Activated naive CD4-positive, alpha-beta T cell (primary cell): Measurements from ENCODE around the gene HBZ.
"Not testable (repeated sequence)": the region's sequence is repeated elsewhere in the genome, so short reads cannot be mapped to it uniquely, and the experiment has no call there.

Experiments used
- DNase-seq, 4 experiments: peaks; one replicate each; lab custom pipeline; 2025; lab: John Stamatoyannopoulos, UW

Gene HBZ

DNA sequence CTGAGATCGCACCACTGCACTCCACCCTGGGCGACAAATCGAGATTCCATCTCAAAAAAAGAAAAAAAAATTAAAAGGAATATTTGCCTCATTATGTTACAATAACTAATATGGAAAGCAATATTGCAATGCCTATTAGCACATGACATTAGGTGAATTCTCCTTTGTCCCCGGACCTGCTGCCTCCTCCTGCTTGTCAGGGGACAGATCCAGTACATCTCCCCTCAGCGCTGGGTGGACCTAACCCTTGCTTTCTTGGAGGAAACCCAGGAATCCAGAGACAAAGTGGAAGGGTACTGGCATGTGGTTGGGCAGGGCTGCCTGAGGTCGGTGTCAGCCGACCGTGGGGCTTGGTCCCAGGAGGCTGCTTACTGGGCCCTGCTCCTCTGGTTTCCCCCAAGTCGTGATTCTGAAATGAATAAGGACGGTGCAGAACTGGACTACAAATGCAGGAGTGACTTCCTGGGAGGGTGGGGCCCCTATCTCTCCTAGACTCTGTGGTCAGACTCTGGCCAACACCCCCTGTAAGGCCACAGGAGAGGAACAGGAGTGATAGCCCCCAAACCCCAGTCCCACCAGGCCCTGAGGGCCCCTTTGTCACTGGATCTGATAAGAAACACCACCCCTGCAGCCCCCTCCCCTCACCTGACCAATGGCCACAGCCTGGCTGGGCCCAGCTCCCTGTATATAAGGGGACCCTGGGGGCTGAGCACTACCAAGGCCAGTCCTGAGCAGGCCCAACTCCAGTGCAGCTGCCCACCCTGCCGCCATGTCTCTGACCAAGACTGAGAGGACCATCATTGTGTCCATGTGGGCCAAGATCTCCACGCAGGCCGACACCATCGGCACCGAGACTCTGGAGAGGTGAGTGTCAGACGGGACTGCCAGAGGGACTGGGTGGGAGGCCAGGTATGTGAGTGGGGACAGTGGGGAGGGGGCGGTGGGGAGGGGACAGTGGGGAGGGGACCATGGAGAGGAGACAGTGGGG is at the start of gene HBZ:
TSS of gene HBZ (plus strand) at position 504 of the 988 bp plus-strand sequence. CDS start at position 770, 266 bp downstream.
- DNase-seq, result no peak

DNA sequence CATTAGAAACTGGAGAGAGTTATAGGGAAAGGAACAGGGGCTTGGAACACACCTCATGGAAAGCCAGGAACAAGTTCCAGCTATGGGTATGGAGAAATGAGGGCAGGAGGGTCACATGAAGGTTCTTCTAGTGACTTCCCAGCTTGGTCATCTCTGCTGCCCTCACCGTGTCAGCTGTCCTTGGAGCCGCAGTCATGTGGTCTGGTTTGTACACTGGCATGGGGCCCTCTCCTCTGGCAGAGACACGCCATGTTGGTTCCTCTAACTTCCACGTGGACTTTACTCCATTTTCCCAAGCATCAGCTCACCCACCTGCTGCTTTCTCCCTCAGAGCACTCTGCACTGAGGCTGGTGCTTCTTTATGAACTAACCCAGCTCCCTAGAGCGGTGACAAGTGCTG is 48.1 kb upstream of the HBZ start:
- DNase-seq, result no peak

DNA sequence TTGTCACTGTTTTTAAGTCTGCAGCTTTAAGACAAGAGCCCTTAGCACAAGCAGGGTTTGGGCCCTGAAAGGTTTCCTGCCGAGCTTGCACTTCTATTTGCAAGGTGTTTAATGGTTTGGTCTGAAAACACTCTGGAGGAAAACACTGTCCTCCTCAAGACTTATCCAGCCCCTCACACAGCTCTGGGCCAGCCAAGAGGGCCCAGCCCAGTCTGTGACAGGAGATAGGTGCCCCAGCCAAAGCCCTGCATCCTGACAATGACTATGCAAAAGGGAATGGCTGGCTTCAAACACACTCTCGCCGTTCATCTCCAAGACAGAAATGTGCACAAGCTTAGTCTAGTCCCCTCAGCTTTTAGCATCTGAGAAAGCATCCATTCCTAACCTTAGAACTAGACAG is 47.5 kb upstream of the HBZ start:
- DNase-seq, result no peak

DNA sequence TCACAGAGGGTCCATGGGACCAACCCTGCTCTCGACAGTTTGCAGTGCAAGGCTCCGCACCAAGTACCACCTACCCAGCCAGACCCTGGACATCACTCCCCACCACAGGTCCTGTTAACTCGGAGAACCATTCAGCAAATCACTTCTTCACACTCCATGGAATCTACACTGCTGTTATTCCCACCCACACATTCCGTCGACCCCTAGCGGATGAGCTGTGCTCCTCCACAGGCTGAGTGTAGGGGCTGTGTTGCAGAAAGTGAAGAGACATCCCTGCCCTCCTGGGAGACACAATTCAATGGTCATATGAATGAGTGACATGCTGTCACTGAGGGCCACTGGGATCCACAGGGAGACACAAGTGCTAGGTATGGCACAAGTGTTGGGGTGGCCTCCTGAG is 46.9 kb upstream of the HBZ start:
- no peak for DNase-seq

DNA sequence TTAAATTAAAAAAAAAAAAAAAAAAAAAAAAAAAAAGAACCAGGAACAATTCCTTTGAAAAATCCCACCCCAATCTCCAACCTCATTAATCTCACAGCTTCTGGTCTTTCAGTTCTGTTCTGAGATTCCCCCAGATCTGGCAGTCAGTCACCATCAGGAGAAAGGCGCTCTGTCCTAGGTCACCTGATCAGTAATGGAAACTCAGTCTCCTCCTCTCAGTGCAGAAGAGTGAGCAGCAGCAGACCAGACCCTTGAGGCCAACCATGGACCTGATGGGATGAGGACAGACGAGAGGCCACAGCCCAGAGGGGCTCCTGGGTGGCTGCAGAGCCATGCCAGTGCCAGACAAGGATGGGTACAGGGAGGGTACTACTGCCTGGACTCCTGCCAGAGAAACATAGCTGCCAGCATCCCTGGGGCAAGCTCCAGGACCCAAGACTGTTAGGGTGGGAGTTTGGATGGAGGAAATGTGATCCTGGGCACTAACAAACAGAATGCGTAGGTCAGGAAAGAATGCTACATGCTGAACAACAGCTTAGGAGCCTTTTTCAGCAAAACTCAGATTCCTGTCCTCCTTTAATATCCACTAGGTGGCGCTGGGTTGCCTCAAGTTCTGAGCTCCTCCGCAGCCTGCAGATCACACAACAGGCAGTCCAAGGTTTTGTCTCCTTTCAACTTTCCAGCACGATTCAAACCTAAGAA is 45.7 kb upstream of the HBZ start:
- DNase-seq, result peak in 2 of 4 experiments; percentile 16 to 26

DNA sequence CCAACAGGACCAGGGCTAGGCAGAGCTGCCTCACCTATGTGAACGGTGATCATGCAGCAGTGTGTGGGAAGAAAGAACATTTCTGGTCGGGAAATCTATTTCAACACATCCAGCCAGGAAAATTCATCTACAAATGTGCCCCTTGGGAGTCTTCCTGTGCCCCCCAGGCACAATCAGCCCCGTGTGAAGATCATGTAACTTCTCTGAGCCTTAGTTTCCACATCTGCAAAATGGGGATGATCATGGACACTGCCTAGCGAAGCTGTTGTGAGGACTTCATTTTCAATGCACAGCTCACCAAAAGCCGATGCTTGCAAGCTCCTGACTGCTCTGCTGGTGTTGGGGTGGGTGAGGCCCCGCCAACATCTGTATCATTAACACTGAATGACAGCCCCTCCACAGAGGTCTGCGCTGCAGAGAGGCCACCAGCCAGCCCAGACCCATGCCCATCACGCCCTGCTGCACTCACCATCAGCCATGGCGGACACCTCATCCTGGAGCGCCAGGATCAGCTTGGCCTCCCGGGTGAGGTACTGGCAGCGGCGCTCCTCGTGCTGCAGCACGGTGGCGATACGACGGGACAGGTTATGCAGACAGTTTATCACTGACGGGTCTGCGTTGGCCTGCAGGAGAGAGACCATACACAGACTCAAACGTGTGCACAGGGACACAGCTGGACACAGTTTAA is 40.1 kb upstream of the HBZ start:
- DNase-seq, result no peak

DNA sequence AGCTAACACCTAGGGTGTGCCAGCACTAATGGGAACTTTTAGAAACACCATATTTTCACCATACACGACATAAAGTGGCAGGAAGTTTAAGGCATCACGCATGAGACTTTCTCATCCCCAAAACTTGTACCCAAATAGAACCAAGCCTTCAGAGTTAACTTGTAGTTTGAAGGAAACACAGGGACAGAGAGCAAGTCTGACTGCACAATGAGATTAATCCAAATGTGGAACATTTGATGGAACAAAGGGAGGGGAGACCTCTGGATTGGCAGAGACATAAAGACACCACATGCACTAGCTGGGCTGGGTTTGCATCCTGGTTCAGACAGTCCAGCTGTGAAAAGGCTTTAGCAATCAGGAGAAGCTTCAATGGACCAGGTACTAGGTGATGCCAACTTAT is 38.1 kb upstream of the HBZ start:
- DNase-seq, result no peak

DNA sequence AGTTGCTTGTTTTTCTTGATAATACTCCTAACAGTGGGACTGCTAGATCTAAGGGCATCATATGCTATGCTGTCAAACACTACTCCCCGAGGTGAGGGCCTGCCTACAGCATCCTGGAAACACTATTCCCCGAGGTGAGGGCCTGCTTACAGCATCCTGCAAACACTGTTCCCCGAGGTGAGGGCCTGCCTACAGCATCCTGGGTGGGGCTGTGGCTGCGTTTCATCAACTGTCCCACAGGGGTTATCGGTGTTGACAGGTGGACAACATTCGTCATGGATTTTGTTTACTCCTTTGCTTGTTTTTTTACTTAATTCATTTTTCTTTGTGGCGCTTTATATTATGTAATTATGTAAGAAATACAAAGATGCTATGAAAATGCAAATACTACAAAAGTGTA is 36.4 kb upstream of the HBZ start:
- DNase-seq, result no peak

DNA sequence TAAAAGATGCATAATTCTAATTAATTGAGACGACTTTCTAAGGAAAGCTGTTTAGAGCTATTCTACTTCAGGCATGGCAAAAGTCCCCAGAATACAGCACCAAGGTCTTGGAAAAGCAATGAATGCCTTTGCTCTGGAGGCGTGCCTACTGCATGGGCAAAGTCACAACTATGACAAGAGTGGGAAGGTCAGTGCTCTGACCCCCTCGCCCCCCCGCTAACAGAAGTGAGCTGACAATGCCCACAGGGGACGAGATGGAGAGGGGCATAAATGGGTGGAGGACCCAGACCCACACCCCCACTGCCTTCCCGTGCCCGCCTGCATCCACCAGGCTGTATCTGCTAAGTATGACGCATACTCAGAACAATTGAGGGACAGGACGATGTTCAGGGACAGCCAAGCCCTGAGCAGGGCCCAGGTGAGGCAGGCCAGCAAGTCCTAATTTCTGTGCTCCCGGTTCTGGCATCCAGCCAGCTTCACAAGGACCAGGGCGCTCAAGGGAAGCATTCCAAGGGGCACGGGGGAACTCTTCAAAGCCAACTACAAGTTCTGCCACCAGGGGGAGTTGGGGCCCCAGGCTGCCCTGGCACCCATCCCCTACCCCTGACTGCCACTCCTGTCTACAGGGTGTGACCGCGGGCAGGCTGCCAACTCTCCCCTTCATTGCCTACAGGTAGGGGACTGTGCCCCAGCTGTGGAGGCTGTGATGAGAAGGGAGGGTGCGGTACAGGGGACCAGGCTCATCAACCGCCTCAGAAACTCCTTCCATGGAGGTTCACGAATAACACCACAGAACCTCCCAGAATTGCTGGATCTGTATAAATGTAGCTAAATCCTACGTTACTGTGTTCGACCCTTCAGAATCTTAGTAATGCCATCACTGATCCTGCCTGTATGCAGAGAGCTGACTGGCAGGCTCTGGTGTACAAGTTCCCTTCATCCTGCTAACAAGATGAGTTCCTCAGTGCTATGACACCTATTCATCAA is 34.8 kb upstream of the HBZ start:
- DNase-seq, result peak; percentile 18 to 63 (median 40)

DNA sequence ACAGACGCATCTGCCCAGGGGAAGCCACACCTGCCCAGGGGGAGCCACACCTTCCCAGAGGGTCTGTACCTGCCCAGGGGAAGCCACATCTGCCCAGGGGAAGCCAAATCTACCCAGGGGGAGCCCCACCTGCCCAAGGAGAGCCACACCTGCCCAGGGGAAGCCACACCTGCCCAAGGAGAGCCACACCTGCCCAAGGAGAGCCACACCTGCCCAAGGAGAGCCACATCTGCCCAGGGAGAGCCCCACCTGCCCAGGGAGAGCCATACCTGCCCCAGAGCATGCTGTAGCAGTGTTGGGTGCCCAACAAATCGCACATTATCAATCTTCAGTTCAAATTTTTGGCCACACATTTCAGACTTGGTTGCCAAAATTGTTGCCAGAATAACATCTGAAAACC is 33.6 kb upstream of the HBZ start:
- no peak for DNase-seq

DNA sequence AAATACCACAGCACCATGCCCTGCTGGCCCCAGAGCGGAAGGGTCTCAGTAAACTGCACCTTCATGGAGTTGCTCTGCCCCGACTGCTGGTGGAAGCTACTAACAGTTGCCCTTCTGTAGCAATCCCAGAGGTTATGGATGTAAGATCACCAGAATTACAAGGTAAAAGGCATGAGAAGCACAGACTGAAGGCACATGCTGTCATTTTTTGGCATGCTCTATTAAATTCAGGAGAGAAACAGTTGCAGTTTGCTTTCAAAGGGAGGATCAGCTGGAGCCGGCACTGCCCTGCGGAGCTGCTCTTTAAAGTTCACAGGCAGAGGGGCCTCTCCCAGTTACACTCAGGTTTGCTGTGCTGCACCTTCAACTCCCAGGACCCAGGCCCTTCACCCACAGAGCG is 33.1 kb upstream of the HBZ start:
- DNase-seq, result no peak

DNA sequence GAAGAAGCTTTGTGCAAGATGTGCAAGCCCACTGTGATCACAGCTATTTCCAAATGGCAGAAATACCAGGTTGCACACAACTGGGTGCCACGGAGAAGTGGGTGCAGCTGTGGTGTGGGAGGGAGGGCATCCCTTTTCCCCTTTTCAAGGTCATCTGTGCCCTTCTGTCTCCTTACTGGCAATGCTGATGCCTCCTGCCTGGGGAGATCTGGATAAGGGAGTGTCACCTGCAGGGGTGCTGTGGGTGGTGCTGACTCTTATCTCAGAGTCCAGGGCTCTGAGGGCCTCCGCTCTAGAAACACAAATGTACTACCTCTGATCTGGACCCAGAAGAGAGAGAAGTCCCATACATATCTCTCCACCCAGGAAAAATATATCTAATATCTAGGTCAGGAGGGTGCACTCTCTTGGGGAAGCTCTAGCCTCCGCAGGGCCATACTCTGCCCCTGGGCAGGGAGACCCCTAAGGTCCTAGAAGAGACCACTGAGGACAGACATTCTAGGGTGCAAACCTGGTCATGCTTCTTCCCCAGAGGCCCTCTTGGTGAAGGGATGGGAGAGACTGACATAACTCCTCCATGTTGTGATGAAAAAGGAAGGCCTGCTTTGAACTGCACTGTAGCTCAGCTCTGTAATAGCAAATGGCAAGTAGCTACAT is 32.5 kb upstream of the HBZ start:
- no peak for DNase-seq

DNA sequence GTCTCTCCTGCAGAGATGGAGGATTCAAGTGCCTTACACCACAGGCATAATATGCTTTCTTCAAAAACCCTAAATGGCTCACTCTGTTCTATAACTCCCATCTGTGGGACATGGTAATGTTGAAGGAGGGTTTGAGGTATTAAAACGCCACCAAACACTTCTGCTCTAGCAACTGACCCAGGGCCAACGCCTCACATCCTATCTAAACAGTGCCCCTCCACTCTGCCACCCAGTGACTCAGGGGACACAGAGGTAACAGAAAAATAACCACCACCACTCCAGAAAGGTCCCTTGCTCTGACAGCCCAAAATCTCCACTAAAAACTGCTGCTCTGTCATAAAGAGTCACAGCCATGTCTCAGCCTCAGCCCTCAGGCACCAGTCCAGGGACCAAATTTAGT is 31.7 kb upstream of the HBZ start:
- no peak for DNase-seq

DNA sequence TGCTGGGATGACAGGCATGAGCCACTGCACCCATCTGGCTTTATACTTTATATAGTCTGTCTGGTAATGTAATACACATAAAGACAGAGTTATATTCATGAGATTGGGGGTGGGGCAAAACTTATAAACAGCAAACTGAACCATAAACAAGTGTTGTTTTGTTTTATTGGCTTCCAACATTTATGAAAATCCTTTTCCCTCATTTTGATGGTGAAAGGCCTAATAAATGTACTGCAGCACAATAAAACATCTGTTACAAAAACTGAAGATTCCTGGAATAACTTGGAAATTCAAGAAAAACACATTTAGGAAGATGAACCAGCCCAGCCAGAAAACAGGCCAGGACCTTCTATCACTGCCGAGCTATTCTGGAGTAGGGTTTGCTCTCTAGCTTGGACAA is 30.1 kb upstream of the HBZ start:
- no peak for DNase-seq

DNA sequence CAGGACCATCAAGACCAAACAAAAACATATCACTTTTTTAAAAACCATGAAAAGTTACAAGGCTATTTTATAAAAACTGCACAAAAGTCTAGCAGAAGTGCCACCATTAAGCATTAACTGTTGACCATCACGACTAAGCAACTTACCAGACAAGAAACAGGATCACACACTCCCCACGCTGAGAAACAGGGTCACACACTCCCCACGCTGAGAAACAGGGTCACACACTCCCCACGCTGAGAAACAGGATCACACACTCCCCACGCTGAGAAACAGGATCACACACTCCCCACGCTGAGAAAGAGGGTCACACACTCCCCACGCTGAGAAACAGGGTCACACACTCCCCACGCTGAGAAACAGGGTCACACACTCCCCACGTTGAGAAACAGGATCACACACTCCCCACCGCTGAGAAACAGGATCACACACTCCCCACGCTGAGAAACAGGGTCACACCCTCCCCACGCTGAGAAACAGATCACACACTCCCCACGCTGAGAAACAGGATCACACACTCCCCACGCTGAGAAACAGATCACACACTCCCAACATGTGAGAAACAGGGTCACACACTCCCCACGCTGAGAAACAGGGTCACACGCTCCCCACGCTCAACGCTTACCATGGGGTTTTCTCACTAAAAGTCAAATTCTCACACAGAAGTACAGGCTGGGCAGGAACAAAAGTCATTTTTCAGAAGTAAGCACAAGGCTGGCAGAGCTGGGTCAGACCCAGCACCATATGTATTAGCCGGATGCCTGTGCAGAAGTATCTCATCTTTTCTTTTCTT is 28.7 kb upstream of the HBZ start:
- DNase-seq, result not testable (repeated sequence)

DNA sequence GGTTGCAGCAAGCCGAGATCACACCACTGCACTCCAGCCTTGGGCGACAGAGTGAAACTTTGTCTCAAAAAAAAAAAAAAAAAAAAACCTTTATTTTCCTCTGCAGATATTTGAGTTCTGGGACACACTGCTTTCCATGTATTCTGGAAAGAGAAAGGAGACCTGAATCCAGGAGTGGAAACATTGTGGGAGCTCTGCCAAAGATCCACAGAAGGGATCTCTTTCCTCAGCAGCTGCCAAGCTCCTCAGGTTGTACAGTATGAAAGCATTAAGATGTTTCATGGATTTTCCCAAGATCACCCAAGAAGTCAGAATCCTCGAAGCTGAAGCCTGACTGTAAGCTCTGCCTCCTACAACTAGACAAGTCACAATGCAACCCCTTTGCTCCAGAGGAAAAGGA is 27.4 kb upstream of the HBZ start:
- no peak for DNase-seq

DNA sequence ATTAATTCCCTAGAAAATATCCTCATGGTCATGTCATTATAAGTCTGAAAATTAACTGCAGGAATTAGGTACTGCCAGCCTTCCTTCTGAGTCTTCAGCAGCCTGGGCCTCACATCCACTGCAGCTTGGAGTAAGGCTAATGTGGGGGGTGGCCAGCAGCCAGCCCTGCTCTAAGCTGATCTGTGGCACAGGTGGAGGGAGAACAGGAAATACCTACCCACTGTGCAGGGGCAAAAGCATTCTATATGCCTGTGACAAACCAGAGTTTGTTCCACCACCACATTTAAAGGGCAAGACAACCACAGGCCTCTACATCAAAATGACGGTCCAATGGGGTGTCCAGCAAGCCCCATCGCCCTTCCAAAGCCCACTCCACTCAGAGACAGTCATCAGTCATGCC is 23.4 kb upstream of the HBZ start:
- DNase-seq, result no peak

DNA sequence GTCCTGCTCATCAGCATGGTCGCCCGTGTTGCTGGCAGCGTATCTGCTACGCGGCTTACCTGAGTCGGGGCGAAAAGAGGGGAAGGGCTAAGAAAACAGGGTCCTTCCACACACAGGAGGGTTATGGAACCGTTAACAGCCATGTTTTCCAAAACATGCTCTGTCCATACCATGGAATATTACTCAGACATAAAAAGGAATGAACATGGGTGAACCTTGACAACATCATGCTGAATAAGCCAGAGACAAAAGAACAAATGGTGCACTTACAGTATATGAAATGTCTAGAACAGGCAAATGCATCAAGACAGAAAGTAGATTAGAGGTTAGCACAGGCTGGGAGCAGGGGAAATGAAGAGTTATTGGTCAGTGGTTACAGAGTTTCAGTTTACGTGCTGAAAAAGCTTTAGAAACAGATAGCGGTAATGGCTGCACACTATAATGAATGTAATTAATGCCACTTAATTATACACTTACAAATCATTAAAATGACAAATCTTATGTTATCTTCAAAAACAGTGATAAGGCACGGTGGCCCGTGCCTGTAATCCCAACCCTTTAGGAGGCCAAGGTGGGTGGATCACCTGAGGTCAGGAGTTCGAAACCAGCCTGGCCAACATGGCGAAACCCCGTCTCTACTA is 21.8 kb upstream of the HBZ start:
- DNase-seq, result no peak

DNA sequence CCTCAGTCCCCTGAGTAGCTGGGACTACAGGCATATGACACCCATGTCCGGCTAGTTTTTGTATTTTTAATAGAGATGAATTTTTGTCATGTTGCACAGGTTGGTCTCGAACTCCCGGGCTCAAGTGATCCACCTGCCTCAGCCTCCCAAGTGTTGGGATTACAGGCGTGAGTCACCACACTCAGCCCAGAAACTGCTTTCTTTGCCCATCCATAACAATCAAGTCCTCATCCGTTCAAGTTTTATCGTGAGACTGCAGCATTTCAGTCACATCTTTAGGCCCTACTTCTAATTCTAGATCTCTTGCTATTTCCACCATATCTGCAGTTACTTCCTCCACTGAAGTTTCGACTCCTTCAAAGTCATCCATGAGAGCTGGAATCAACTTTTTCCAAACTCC is 20.3 kb upstream of the HBZ start:
- DNase-seq, result no peak

DNA sequence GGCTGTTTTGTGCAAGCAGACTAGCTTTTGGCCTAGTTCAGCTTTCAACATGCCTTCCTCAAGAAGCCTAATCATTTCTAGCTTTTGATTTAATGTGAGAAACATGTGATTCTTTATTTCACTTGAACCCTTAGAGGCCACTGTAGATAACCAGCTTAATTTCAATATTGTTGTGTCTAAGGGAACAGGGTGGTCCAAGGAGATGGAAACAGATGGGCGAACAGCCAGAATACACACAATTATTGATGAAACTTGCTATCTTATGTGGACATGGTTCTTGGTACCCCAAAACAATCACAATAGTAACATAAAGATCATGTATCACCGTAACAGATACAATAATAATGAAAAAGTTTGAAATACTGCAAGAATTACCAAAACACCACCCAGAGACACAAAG is 18.7 kb upstream of the HBZ start:
- DNase-seq, result no peak
